Measurements from ENCODE around the gene ZNF764. TPM values are rescaled to one million over a fixed set of nuclear protein-coding genes. Genes with fewer than 3 reads are reported as not detected.

The ZNF764 gene
- polyA plus RNA-seq, 1 donor (not counting 4 experiments of a cell fraction or from before 2014, with no cell fraction given) = 1.6 TPM

GRCh38 chr16:30571445-30572322 lies 13.5 kb upstream of the ZNF764 start, which contains the start of gene ZNF688:
Gene ZNF688 (minus strand): TSS chr16:30571714. CDS start chr16:30571629, 85 bp downstream.
- no peak for DNase-seq (ENCODE audit: low read depth, low spot score)
- no peaks in the 10 kb centered on the region for H3K79me2 ChIP-seq (ENCODE audit: control insufficient read depth, insufficient read depth, low read length)
- peak within 1 kb of the TSS; percentile 91 for H3K4me2 ChIP-seq (ENCODE audit: control insufficient read depth, extremely low read depth, insufficient read depth, low read depth, low read length)
- no peak for FAIRE-seq
- H3K27me3 ChIP-seq (ENCODE audit: control insufficient read depth, extremely low read depth, insufficient read depth, low read length) = no peaks in the 10 kb centered on the region
- H4K20me1 ChIP-seq (ENCODE audit: control insufficient read depth, extremely low read depth, insufficient read depth, low read length) = no peaks in the 10 kb centered on the region
- H3K9me1 ChIP-seq (ENCODE audit: control insufficient read depth, extremely low read depth, insufficient read depth, low read length) = no peaks in the 10 kb centered on the region
- no peaks in the 10 kb centered on the region for H3K9me3 ChIP-seq (ENCODE audit: control insufficient read depth, low read depth, low read length)
- peak within 1 kb of the TSS; percentile 82 for H2AFZ ChIP-seq (ENCODE audit: control insufficient read depth, low read length)
- no peak for TF ChIP-seq CTCF (optimal IDR thresholded peaks at IDR 0.05 in 1 of 3, IDR thresholded peaks at IDR 0.05 in 1 of 3, conservative IDR thresholded peaks at IDR 0.05 in 1 of 3; ENCODE audit: extremely low read depth in 1 of 3, insufficient read depth in 2 of 3, low read length in 3 of 3)
- TF ChIP-seq EZH2 (IDR thresholded peaks at IDR 0.05; ENCODE audit: low read length) = no peak
- peak within 1 kb of the TSS; percentile 87 for H3K9ac ChIP-seq (ENCODE audit: control insufficient read depth, extremely low read depth, insufficient read depth, low read length)
- peak within 1 kb of the TSS; percentile 88 for H3K27ac ChIP-seq (ENCODE audit: control insufficient read depth, insufficient read depth, low read length)
- H3K4me3 ChIP-seq (ENCODE audit: control insufficient read depth in 2 of 3, extremely low read depth in 1 of 3, insufficient read depth in 2 of 3, low read depth in 1 of 3, low read length in 3 of 3) = peak within 1 kb of the TSS; percentile 45 to 75 (median 74)
- H3K4me1 ChIP-seq (ENCODE audit: control insufficient read depth, extremely low read depth, insufficient read depth, low read length) = peaks cover 24% of the 10 kb centered on the region
- dilution Hi-C loops (cut with MboI; ENCODE audit: extremely low pct_ligation_motif_present, low sequenced_read_pairs) = no loop called here
- no peaks in the 10 kb centered on the region for H3K36me3 ChIP-seq (ENCODE audit: control insufficient read depth in 2 of 2, extremely low read depth in 1 of 2, insufficient read depth in 2 of 2, low read length in 2 of 2)

- no peaks in the 10 kb centered on the region for H4K20me1 ChIP-seq (ENCODE audit: control insufficient read depth, extremely low read depth, insufficient read depth, low read length)
- FAIRE-seq (no peak), DNase-seq (ENCODE audit: low read depth, low spot score) (no peak)
- no peaks in the 10 kb centered on the region for H3K9me1 ChIP-seq (ENCODE audit: control insufficient read depth, extremely low read depth, insufficient read depth, low read length)
- H3K9ac ChIP-seq (ENCODE audit: control insufficient read depth, extremely low read depth, insufficient read depth, low read length) = peak overlapping the region; percentile 87
- TF ChIP-seq EZH2 (IDR thresholded peaks at IDR 0.05; ENCODE audit: low read length) = no peak
- no peak for TF ChIP-seq CTCF (optimal IDR thresholded peaks at IDR 0.05 in 1 of 3, IDR thresholded peaks at IDR 0.05 in 1 of 3, conservative IDR thresholded peaks at IDR 0.05 in 1 of 3; ENCODE audit: extremely low read depth in 1 of 3, insufficient read depth in 2 of 3, low read length in 3 of 3)
- no peaks in the 10 kb centered on the region for H3K9me3 ChIP-seq (ENCODE audit: control insufficient read depth, low read depth, low read length)
- H3K79me2 ChIP-seq (ENCODE audit: control insufficient read depth, insufficient read depth, low read length) = no peaks in the 10 kb centered on the region
- peaks cover 24% of the 10 kb centered on the region for H3K4me1 ChIP-seq (ENCODE audit: control insufficient read depth, extremely low read depth, insufficient read depth, low read length)
- no peaks in the 10 kb centered on the region for H3K36me3 ChIP-seq (ENCODE audit: control insufficient read depth in 2 of 2, extremely low read depth in 1 of 2, insufficient read depth in 2 of 2, low read length in 2 of 2)
- peak overlapping the region; percentile 82 for H2AFZ ChIP-seq (ENCODE audit: control insufficient read depth, low read length)
- H3K27me3 ChIP-seq (ENCODE audit: control insufficient read depth, extremely low read depth, insufficient read depth, low read length) = no peaks in the 10 kb centered on the region
- dilution Hi-C loops (cut with MboI; ENCODE audit: extremely low pct_ligation_motif_present, low sequenced_read_pairs) = no loop called here
- peak overlapping the region; percentile 45 to 75 (median 74) for H3K4me3 ChIP-seq (ENCODE audit: control insufficient read depth in 2 of 3, extremely low read depth in 1 of 3, insufficient read depth in 2 of 3, low read depth in 1 of 3, low read length in 3 of 3)
- peak overlapping the region; percentile 88 for H3K27ac ChIP-seq (ENCODE audit: control insufficient read depth, insufficient read depth, low read length)
- peak overlapping the region; percentile 91 for H3K4me2 ChIP-seq (ENCODE audit: control insufficient read depth, extremely low read depth, insufficient read depth, low read depth, low read length)
Observed at GRCh38 chr16:30570636-30571444, 12.7 kb upstream of the ZNF764 start.
